Neural cell (in vitro differentiated cells): ENCODE data around the gene USP34. TPM values are rescaled to one million over a fixed set of nuclear protein-coding genes. Genes with fewer than 3 reads are reported as not detected.

Experiments used
- H2AFZ ChIP-seq: fragments of 200-600, 300-800 bp; sonication (generic), shearing (Covaris generic); 2 replicates; pipeline ENCODE4 v1.6.0; 2014; ENCODE audit warnings: low read depth, mild to moderate bottlenecking, antibody characterized with exemption, low read length, moderate library complexity
- H3F3A ChIP-seq: fragments of 200-600 bp; shearing (Covaris generic); 2 replicates; pipeline ENCODE4 v1.6.1; 2016; ENCODE audit warnings: mild to moderate bottlenecking, moderate library complexity, mixed read lengths, antibody characterized with exemption, low read length; ENCODE audit not compliant: insufficient read depth, poor library complexity, severe bottlenecking
- H3K27ac ChIP-seq: fragments of 200-600, 300-800 bp; sonication (generic), shearing (Covaris generic); 2 replicates; pipeline ENCODE4 v1.5.1; 2014; ENCODE audit warnings: mild to moderate bottlenecking, low read length, moderate library complexity
- H3K27me3 ChIP-seq: fragments of 300-800, 200-600 bp; sonication (generic), shearing (Covaris generic); 2 replicates; pipeline ENCODE4 v1.6.0; 2014; ENCODE audit warnings: mild to moderate bottlenecking, low read depth, low read length, moderate library complexity; ENCODE audit not compliant: insufficient read depth
- H3K36me3 ChIP-seq: fragments of 300-800, 200-600 bp; sonication (generic), shearing (Covaris generic); 2 replicates; pipeline ENCODE4 v1.5.1; 2014; ENCODE audit warnings: mild to moderate bottlenecking, antibody characterized with exemption, low read length, moderate library complexity; ENCODE audit not compliant: insufficient read depth
- H3K4me2 ChIP-seq: fragments of 300-800, 200-600 bp; sonication (generic), shearing (Covaris generic); 2 replicates; pipeline ENCODE4 v1.6.0; 2014; ENCODE audit warnings: mild to moderate bottlenecking, low read length
- H3K4me3 ChIP-seq: fragments of 300-800, 200-600 bp; sonication (generic), shearing (Covaris generic); 2 replicates; pipeline ENCODE4 v1.5.1; 2014; ENCODE audit warnings: mild to moderate bottlenecking, low read length, moderate library complexity
- H3K79me2 ChIP-seq: fragments of 200-600 bp; shearing (Covaris generic); replicated peaks from 2 replicates; pipeline ENCODE4 v1.6.0; 2014; ENCODE audit warnings: mild to moderate bottlenecking, low read length, moderate library complexity; ENCODE audit not compliant: insufficient read depth
- H3K9ac ChIP-seq: fragments of 300-800, 200-600 bp; sonication (generic), shearing (Covaris generic); 2 replicates; pipeline ENCODE4 v1.6.1; 2016; ENCODE audit warnings: mild to moderate bottlenecking, low read length, mixed read lengths
- H3K9me2 ChIP-seq: fragments of 200-600 bp; shearing (Covaris generic); 2 replicates; pipeline ENCODE4 v1.6.1; 2016; ENCODE audit warnings: mild to moderate bottlenecking, low read length, mixed read lengths; ENCODE audit not compliant: insufficient read depth
- H3K9me3 ChIP-seq: fragments of 200-600, 300-800 bp; sonication (generic), shearing (Covaris generic); 2 replicates; pipeline ENCODE4 v1.6.1; 2016; ENCODE audit warnings: mild to moderate bottlenecking, mixed run types, low read length, moderate library complexity, mixed read lengths
- H4K20me1 ChIP-seq: fragments of 200-600 bp; shearing (Covaris generic); 2 replicates; pipeline ENCODE4 v1.6.1; 2016; ENCODE audit warnings: mild to moderate bottlenecking, mixed run types; ENCODE audit not compliant: insufficient read depth
- EP300 ChIP-seq: fragments of 450-650 bp; conservative IDR thresholded peaks from 2 replicates; pipeline ENCODE4 v1.6.1; 2014; ENCODE audit warnings: antibody characterized with exemption, mild to moderate bottlenecking, moderate library complexity; ENCODE audit not compliant: poor library complexity, severe bottlenecking
- EZH2 ChIP-seq: fragments of 200-600, 300-800 bp; shearing (Covaris generic), sonication (generic); IDR thresholded peaks from 2 replicates; pipeline ENCODE4 v1.6.1; 2014; ENCODE audit warnings: antibody characterized with exemption, low read length, borderline replicate concordance, mild to moderate bottlenecking; ENCODE audit not compliant: insufficient read depth, poor library complexity, severe bottlenecking
- MXI1 ChIP-seq: fragments of 450-650 bp; conservative IDR thresholded peaks from 2 replicates; pipeline ENCODE4 v1.6.1; 2014; ENCODE audit warnings: antibody characterized with exemption, mild to moderate bottlenecking; ENCODE audit not compliant: poor library complexity, severe bottlenecking
- POLR2AphosphoS5 ChIP-seq: IDR thresholded peaks from 2 replicates; pipeline ENCODE4 v1.6.1; 2012
- RAD21 ChIP-seq: fragments of 450-650 bp; conservative IDR thresholded peaks from 2 replicates; pipeline ENCODE4 v1.6.1; 2014; ENCODE audit warnings: antibody characterized with exemption, mild to moderate bottlenecking, moderate library complexity
- SMC3 ChIP-seq: fragments of 450-650 bp; conservative IDR thresholded peaks from 2 replicates; pipeline ENCODE4 v1.6.1; 2014; ENCODE audit warnings: antibody characterized with exemption, mild to moderate bottlenecking, moderate library complexity; ENCODE audit not compliant: poor library complexity
- TAF1 ChIP-seq: IDR thresholded peaks from 2 replicates; pipeline ENCODE4 v1.6.1; 2012; ENCODE audit warnings: low read depth
- polyA plus RNA-seq: library from polyadenylated mRNA; depleted of rRNA; stranded (reverse); fragments of >200 nt; gene quantifications from 2 replicates; pipeline ENCODE4 v1.2.3, GENCODE V29; 2014
- TF ChIP-seq, protein P1 (sequence below): fragments of 450-650 bp; IDR thresholded peaks from 2 replicates; pipeline ENCODE4 v1.5.1; 2014; ENCODE audit warnings: antibody characterized with exemption, mild to moderate bottlenecking, moderate library complexity; ENCODE audit not compliant: poor library complexity, severe bottlenecking
- TF ChIP-seq, protein P2 (sequence below): IDR thresholded peaks from 2 replicates; pipeline ENCODE4 v1.6.1; 2012; ENCODE audit warnings: borderline replicate concordance

USP34 gene
- polyA plus RNA-seq, 1 donor from 2014 or later, result 87.9 TPM

DNA sequence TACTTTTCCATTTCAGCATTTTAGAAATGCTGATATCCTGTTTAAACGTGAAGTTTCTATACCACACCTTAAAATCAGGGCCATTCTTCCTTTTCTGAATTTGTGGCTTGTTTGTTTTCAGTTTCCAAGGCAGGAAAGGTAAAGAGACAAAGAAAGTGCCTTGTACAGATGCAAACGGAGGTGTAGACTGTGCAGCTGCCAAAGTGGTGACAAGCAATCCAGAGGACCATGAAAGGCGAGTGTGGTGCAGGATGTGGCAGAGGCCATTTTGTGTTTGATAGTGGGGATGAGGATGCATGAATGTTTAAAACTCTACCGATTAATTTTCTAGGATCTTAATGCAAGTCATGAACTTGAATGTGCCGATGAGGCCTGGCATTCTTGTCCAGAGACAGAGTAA is 308.2 kb downstream of the USP34 start:
- H3F3A ChIP-seq, result no peaks in the 10 kb centered on the region
- no peak overlapping the region for H2AFZ ChIP-seq
- no peaks in the 10 kb centered on the region for H4K20me1 ChIP-seq
- no peak overlapping the region for H3K4me2 ChIP-seq
- no peaks in the 10 kb centered on the region for H3K9me2 ChIP-seq
- no peak overlapping the region for H3K9ac ChIP-seq
- H3K9me3 ChIP-seq, result no peaks in the 10 kb centered on the region
- no peaks in the 10 kb centered on the region for H3K79me2 ChIP-seq
- no peaks in the 10 kb centered on the region for H3K27me3 ChIP-seq
- H3K36me3 ChIP-seq, result peaks cover 6% of the 10 kb centered on the region
- TF ChIP-seq, protein P1, sequence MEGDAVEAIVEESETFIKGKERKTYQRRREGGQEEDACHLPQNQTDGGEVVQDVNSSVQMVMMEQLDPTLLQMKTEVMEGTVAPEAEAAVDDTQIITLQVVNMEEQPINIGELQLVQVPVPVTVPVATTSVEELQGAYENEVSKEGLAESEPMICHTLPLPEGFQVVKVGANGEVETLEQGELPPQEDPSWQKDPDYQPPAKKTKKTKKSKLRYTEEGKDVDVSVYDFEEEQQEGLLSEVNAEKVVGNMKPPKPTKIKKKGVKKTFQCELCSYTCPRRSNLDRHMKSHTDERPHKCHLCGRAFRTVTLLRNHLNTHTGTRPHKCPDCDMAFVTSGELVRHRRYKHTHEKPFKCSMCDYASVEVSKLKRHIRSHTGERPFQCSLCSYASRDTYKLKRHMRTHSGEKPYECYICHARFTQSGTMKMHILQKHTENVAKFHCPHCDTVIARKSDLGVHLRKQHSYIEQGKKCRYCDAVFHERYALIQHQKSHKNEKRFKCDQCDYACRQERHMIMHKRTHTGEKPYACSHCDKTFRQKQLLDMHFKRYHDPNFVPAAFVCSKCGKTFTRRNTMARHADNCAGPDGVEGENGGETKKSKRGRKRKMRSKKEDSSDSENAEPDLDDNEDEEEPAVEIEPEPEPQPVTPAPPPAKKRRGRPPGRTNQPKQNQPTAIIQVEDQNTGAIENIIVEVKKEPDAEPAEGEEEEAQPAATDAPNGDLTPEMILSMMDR, result no peak
- TF ChIP-seq EP300 (no peak), TAF1 (no peak), SMC3 (no peak), POLR2AphosphoS5 (no peak), MXI1 (no peak)
- TF ChIP-seq, protein P2, sequence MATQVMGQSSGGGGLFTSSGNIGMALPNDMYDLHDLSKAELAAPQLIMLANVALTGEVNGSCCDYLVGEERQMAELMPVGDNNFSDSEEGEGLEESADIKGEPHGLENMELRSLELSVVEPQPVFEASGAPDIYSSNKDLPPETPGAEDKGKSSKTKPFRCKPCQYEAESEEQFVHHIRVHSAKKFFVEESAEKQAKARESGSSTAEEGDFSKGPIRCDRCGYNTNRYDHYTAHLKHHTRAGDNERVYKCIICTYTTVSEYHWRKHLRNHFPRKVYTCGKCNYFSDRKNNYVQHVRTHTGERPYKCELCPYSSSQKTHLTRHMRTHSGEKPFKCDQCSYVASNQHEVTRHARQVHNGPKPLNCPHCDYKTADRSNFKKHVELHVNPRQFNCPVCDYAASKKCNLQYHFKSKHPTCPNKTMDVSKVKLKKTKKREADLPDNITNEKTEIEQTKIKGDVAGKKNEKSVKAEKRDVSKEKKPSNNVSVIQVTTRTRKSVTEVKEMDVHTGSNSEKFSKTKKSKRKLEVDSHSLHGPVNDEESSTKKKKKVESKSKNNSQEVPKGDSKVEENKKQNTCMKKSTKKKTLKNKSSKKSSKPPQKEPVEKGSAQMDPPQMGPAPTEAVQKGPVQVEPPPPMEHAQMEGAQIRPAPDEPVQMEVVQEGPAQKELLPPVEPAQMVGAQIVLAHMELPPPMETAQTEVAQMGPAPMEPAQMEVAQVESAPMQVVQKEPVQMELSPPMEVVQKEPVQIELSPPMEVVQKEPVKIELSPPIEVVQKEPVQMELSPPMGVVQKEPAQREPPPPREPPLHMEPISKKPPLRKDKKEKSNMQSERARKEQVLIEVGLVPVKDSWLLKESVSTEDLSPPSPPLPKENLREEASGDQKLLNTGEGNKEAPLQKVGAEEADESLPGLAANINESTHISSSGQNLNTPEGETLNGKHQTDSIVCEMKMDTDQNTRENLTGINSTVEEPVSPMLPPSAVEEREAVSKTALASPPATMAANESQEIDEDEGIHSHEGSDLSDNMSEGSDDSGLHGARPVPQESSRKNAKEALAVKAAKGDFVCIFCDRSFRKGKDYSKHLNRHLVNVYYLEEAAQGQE, result no peak
- no peak overlapping the region for H3K27ac ChIP-seq
- no peak overlapping the region for H3K4me3 ChIP-seq

DNA sequence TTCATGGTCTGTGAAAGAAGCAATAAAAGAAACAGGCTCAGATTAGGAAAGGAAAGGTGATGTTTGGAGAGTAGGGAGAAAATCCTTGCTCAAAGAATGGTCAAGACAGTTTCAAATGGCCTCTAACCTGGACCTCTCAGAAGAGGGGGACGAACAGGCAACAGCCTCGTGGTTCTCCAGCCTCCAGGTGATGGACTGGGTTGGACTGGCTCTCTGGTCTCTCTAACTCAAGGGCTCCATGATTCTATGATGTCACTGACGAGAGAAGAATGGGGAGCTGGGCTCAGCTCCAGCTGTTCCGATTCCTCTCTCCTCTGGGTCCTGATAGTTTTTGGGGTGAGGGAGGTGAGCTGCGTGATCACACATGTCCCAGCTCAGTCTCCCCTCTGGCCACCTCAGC is 309.0 kb downstream of the USP34 start, which contains the start of gene C2orf74:
TSS of gene C2orf74 (plus strand) at position 301 of the 400 bp plus-strand sequence. CDS start 327 bp downstream, outside the sequence.
- no peaks in the 10 kb centered on the region for H3K27me3 ChIP-seq
- H2AFZ ChIP-seq, result no peak within 1 kb of the TSS
- H3F3A ChIP-seq, result no peaks in the 10 kb centered on the region
- no peaks in the 10 kb centered on the region for H3K9me3 ChIP-seq
- H3K4me2 ChIP-seq, result no peak within 1 kb of the TSS
- H3K27ac ChIP-seq, result no peak within 1 kb of the TSS
- peaks cover 6% of the 10 kb centered on the region for H3K36me3 ChIP-seq
- no peaks in the 10 kb centered on the region for H4K20me1 ChIP-seq
- TF ChIP-seq TAF1 (no peak), EP300 (no peak), POLR2AphosphoS5 (no peak), SMC3 (no peak), RAD21 (no peak), MXI1 (no peak), EZH2 (no peak)
- TF ChIP-seq, protein P2, result no peak
- TF ChIP-seq, protein P1, result no peak
- no peaks in the 10 kb centered on the region for H3K9me2 ChIP-seq
- H3K9ac ChIP-seq, result no peak within 1 kb of the TSS
- no peak within 1 kb of the TSS for H3K4me3 ChIP-seq
- H3K79me2 ChIP-seq, result no peaks in the 10 kb centered on the region
